Keratinocyte (primary cell): ENCODE data around the gene PSME4. TPM values are rescaled to one million over a fixed set of nuclear protein-coding genes. Genes with fewer than 3 reads are reported as not detected.

Experiments
- DNase-seq: peaks from one replicate; pipeline ENCODE4 v3.0.0-alpha.2; 2011; ENCODE audit warnings: low read depth, missing footprints, low spot score
- FAIRE-seq: peaks from 2 replicates; lab custom pipeline; 2011; peaks lifted over from hg19 to GRCh38; lab: Jason Lieb, UNC
- H2AFZ ChIP-seq: 2 replicates; pipeline ENCODE4 v1.6.0; 2012; ENCODE audit warnings: low read length, control low read depth, inconsistent platforms; ENCODE audit not compliant: control insufficient read depth
- H3K27ac ChIP-seq: 2 replicates; pipeline ENCODE4 v1.5.1; 2011; ENCODE audit warnings: low read length; ENCODE audit not compliant: control insufficient read depth, insufficient read depth
- H3K27me3 ChIP-seq: 3 replicates; pipeline ENCODE4 v1.6.0; 2011; ENCODE audit warnings: low read length; ENCODE audit not compliant: control insufficient read depth, insufficient read depth; ENCODE audit errors: extremely low read depth
- H3K36me3 ChIP-seq, 2 experiments: 2 replicates in 1 of 2; 3 replicates in 1 of 2; pipeline ENCODE4 v1.5.1; 2011; ENCODE audit warnings: low read length in 2 of 2, mild to moderate bottlenecking in 1 of 2; ENCODE audit not compliant: control insufficient read depth in 2 of 2, insufficient read depth in 2 of 2; ENCODE audit errors: extremely low read depth in 1 of 2
- H3K4me1 ChIP-seq: 3 replicates; pipeline ENCODE4 v1.5.1; 2011; ENCODE audit warnings: low read length; ENCODE audit not compliant: control insufficient read depth, insufficient read depth; ENCODE audit errors: extremely low read depth
- H3K4me2 ChIP-seq: 3 replicates; pipeline ENCODE4 v1.6.0; 2011; ENCODE audit warnings: low read depth, low read length; ENCODE audit not compliant: control insufficient read depth, insufficient read depth; ENCODE audit errors: extremely low read depth
- H3K4me3 ChIP-seq, 3 experiments: fragments of 200-600 bp in 1 of 3; sonication (generic) in 1 of 3; 2 replicates in 2 of 3; 3 replicates in 1 of 3; pipeline ENCODE4 v1.5.1; 2011 to 2016; ENCODE audit warnings: low read length in 3 of 3, mild to moderate bottlenecking in 3 of 3, control low read depth in 2 of 3, inconsistent platforms in 1 of 3, low read depth in 1 of 3, mixed read lengths in 1 of 3, mixed run types in 1 of 3, moderate library complexity in 1 of 3; ENCODE audit not compliant: control insufficient read depth in 2 of 3, insufficient read depth in 2 of 3; ENCODE audit errors: extremely low read depth in 1 of 3
- H3K79me2 ChIP-seq: 2 replicates; pipeline ENCODE4 v1.6.0; 2012; ENCODE audit warnings: low read length; ENCODE audit not compliant: control insufficient read depth, insufficient read depth
- H3K9ac ChIP-seq: 3 replicates; pipeline ENCODE4 v1.6.0; 2011; ENCODE audit warnings: low read length; ENCODE audit not compliant: control insufficient read depth, insufficient read depth; ENCODE audit errors: extremely low read depth
- H3K9me1 ChIP-seq: 3 replicates; pipeline ENCODE4 v1.6.0; 2011; ENCODE audit warnings: low read length; ENCODE audit not compliant: control insufficient read depth, insufficient read depth; ENCODE audit errors: extremely low read depth
- H3K9me3 ChIP-seq: 2 replicates; pipeline ENCODE4 v1.5.1; 2012; ENCODE audit warnings: low read depth, low read length; ENCODE audit not compliant: control insufficient read depth
- H4K20me1 ChIP-seq: 3 replicates; pipeline ENCODE4 v1.6.0; 2011; ENCODE audit warnings: low read length; ENCODE audit not compliant: control insufficient read depth, insufficient read depth; ENCODE audit errors: extremely low read depth
- CTCF ChIP-seq, 3 experiments: IDR thresholded peaks in 1 of 3; conservative IDR thresholded peaks in 1 of 3; optimal IDR thresholded peaks in 1 of 3; 2 replicates in 2 of 3; 3 replicates in 1 of 3; pipeline versions ENCODE3 to v1.5.1; 2011; ENCODE audit warnings: low read length in 3 of 3, mild to moderate bottlenecking in 3 of 3, moderate library complexity in 2 of 3, control low read depth in 1 of 3, inconsistent platforms in 1 of 3; ENCODE audit not compliant: insufficient read depth in 2 of 3; ENCODE audit errors: extremely low read depth in 1 of 3
- EZH2 ChIP-seq: IDR thresholded peaks from one replicate; pipeline ENCODE4 v1.6.1; 2012; ENCODE audit warnings: inconsistent platforms, mild to moderate bottlenecking, low read length, moderate library complexity
- dilution Hi-C: fragments of 300-500 bp; cut with MboI; formaldehyde crosslinking; loops from one replicate; pipeline ENCODE4 v1.7.0; 2020; ENCODE audit warnings: low sequenced_read_pairs; ENCODE audit not compliant: extremely low pct_ligation_motif_present
- polyA plus RNA-seq, 5 experiments: library from polyadenylated mRNA; depleted of rRNA in 3 of 5; stranded (reverse) in 3 of 5; stranded (forward) in 1 of 5; unstranded in 1 of 5; fragments of >200 nt; gene quantifications; 1 replicate in 1 of 5; 2 replicates in 3 of 5; 3 replicates in 1 of 5; pipeline versions ENCODE4 v1.2.1 to v1.2.3, GENCODE V29; 2011 to 2012; ENCODE audit warnings: missing spikeins in 2 of 5, low read depth in 1 of 5, low replicate concordance in 1 of 5
- small RNA-seq, 3 experiments: library from RNA; depleted of rRNA; stranded (forward); fragments of <200 nt; gene quantifications; one replicate each; pipeline ENCODE3, GENCODE V24; 2012; ENCODE audit warnings: low read depth in 3 of 3, low replicate concordance in 1 of 3; ENCODE audit not compliant: insufficient read length in 3 of 3

The PSME4 gene
- polyA plus RNA-seq, 1 donor (not counting 4 experiments of a cell fraction or from before 2014, with no cell fraction given) = 59.4 TPM

GRCh38 chr2:53818854-53819435, 151.8 kb downstream of the PSME4 start:
- FAIRE-seq = no peak
- Histone ChIP-seq H3K4me2 (no peak overlapping the region), H3K27me3 (no peaks in the 10 kb centered on the region), H4K20me1 (no peaks in the 10 kb centered on the region), H3K4me3 (no peak overlapping the region), H3K79me2 (no peaks in the 10 kb centered on the region), H3K9me3 (no peaks in the 10 kb centered on the region), H3K4me1 (no peaks in the 10 kb centered on the region), H3K9me1 (no peaks in the 10 kb centered on the region), H3K36me3 (peaks cover 0 to 7% of the 10 kb centered on the region in 2 experiments), H2AFZ (no peak overlapping the region), H3K27ac (no peak overlapping the region), H3K9ac (no peak overlapping the region)
- no peak for DNase-seq
- dilution Hi-C loops = no loop called here
- TF ChIP-seq CTCF (optimal IDR thresholded peaks at IDR 0.05 in 1 of 3, IDR thresholded peaks at IDR 0.05 in 1 of 3, conservative IDR thresholded peaks at IDR 0.05 in 1 of 3; ENCODE audit: extremely low read depth in 1 of 3, insufficient read depth in 2 of 3, low read length in 3 of 3) = no peak
- TF ChIP-seq EZH2 = no peak

Small RNA genes within 50 kb of the gene (small RNA-seq; reads per million reads assigned to genes)
- gene MIR3682 = 0.13 to 0.75 (median 0.33) reads per million in 3 experiments

Other genes with a start within 250 kb of the PSME4 start
- 5.4 to 10.9 TPM (median 6.9 TPM) in 3 replicates for gene CHAC2, start 203.2 kb downstream of the PSME4 start, polyA plus RNA-seq
- 11.4 to 16.6 TPM (median 13.2 TPM) in 3 replicates for gene ASB3, start 184.0 kb downstream of the PSME4 start, polyA plus RNA-seq
- 22.2 to 35.6 TPM (median 26.6 TPM) in 3 replicates for gene ERLEC1, start 183.9 kb downstream of the PSME4 start, polyA plus RNA-seq
- 2.1 to 2.7 TPM (median 2.2 TPM) in 3 replicates for gene GPR75, start 111.0 kb downstream of the PSME4 start, polyA plus RNA-seq
- gene ACYP2, start 144.6 kb upstream of the PSME4 start, polyA plus RNA-seq = 8.0 to 8.9 TPM (median 8.7 TPM) in 3 replicates